Esophagus squamous epithelium (tissue), 4 donors: Measurements from ENCODE around the gene PRPF40B.

Experiments used
- POLR2A ChIP-seq, 4 donors: fragments of 450-650 bp; IDR thresholded peaks; one replicate each; pipeline ENCODE4 v1.6.1; 2017; ENCODE audit warnings: antibody characterized with exemption in 4 of 4, mild to moderate bottlenecking in 4 of 4, moderate library complexity in 3 of 4
- TF ChIP-seq, protein P1 (sequence below), 6 experiments: fragments of 450-650 bp in 4 of 6; fragments of 200-600 bp in 2 of 6; sonication (generic) in 2 of 6; IDR thresholded peaks; one replicate each; pipeline ENCODE4 v1.5.1; 2016 to 2019; ENCODE audit warnings: antibody characterized with exemption in 6 of 6, mild to moderate bottlenecking in 4 of 6, moderate library complexity in 4 of 6

DNA sequence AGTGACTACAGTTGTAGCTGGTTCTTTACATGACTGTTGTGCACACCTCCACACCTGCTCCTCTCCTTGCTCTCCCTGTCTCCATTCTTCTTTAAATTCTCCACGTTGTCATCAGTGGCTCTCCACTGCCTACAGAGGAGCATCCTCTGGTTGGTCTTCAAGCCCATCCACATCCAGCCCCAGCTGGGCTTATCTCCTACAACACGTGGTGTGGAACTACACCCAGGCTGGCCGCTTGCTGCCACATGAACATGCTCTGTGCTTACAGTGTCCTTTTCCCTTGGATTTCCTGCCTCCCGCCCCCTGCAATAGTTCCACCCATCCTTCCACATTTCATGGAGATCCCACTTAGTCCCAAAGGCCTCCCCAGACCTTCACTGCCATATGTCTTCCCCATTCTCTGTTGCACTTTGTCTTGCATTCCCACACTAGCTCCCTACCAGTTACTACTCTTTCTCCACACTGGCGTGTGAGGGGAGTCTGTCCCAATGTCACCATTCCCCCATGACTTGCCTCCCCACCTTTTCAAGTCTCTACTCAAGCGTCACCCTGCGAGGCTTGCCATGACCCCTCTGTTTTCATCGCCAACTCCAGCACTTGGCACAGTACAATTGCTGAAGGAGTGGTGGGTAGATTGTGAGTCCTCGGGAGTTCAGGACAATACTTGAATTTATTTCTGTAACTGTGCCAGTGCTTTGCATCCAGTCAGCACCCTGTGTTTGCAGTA is 45.6 kb upstream of the PRPF40B start:
- TF ChIP-seq, protein P1, sequence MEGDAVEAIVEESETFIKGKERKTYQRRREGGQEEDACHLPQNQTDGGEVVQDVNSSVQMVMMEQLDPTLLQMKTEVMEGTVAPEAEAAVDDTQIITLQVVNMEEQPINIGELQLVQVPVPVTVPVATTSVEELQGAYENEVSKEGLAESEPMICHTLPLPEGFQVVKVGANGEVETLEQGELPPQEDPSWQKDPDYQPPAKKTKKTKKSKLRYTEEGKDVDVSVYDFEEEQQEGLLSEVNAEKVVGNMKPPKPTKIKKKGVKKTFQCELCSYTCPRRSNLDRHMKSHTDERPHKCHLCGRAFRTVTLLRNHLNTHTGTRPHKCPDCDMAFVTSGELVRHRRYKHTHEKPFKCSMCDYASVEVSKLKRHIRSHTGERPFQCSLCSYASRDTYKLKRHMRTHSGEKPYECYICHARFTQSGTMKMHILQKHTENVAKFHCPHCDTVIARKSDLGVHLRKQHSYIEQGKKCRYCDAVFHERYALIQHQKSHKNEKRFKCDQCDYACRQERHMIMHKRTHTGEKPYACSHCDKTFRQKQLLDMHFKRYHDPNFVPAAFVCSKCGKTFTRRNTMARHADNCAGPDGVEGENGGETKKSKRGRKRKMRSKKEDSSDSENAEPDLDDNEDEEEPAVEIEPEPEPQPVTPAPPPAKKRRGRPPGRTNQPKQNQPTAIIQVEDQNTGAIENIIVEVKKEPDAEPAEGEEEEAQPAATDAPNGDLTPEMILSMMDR (IDR thresholded peaks at IDR 0.05): no peak
- no peak for TF ChIP-seq POLR2A (IDR thresholded peaks at IDR 0.05)
